Caco-2 (cell line): Measurements from ENCODE around the gene SH3BP2. TPM values are rescaled to one million over a fixed set of nuclear protein-coding genes. Genes with fewer than 3 reads are reported as not detected.

ENCODE experiments used
- Bru-seq: library from RNA; stranded (reverse); fragments of 400-500 nt; gene quantifications from one replicate; lab custom pipeline; 2021; lab: Mats Ljungman, UMichigan
- BruChase-seq, 2 experiments: library from RNA; stranded (reverse); fragments of 400-500 nt; gene quantifications; one replicate each; lab custom pipeline; 2021; lab: Mats Ljungman, UMichigan
- BruUV-seq: library from RNA; stranded (reverse); fragments of 400-500 nt; replicated peaks from 2 replicates; lab custom pipeline; 2021; lab: Mats Ljungman, UMichigan
- CTCF ChIA-PET: fragments of 300-600 bp; sonication (Branson Sonifier 250); formaldehyde crosslinking; loops from one replicate; lab custom pipeline; 2022; ENCODE audit warnings: antibody characterized with exemption; lab: Charles Lee
- POLR2A ChIA-PET: fragments of 300-600 bp; sonication (Branson Sonifier 250); formaldehyde crosslinking; loops from one replicate; lab custom pipeline; 2022; ENCODE audit warnings: antibody characterized with exemption; lab: Charles Lee
- DNase-seq, 2 experiments: peaks; one replicate each; pipeline versions ENCODE4 v3.0.0 to v3.0.0-alpha.2; 2020 to 2022
- H3K27me3 ChIP-seq: replicated peaks from 2 replicates; pipeline ENCODE4 v1.6.0; 2011; ENCODE audit warnings: low read length; ENCODE audit not compliant: control insufficient read depth, insufficient read depth
- H3K36me3 ChIP-seq: 2 replicates; pipeline ENCODE4 v1.5.1; 2011; ENCODE audit warnings: low read length; ENCODE audit not compliant: control insufficient read depth, insufficient read depth
- H3K4me1 ChIP-seq: fragments of 250-450 bp; sonication (Bioruptor Pico); 2 replicates; pipeline ENCODE4 v1.5.1; 2020; ENCODE audit warnings: mild to moderate bottlenecking
- H3K4me3 ChIP-seq: 2 replicates; pipeline ENCODE4 v1.5.1; 2011; ENCODE audit warnings: low read depth, mild to moderate bottlenecking, control low read depth, low read length
- H3K9me3 ChIP-seq: fragments of 250-450 bp; sonication (Bioruptor Pico); 2 replicates; pipeline ENCODE4 v1.5.1; 2020; ENCODE audit warnings: mild to moderate bottlenecking, moderate library complexity
- H3K27ac Mint-ChIP-seq: one replicate; pipeline ENCODE4 v1.8.0; 2022; ENCODE audit warnings: mixed read lengths; ENCODE audit not compliant: unreplicated experiment
- H3K27me3 Mint-ChIP-seq: one replicate; pipeline ENCODE4 v1.8.0; 2022; ENCODE audit warnings: mixed read lengths; ENCODE audit not compliant: insufficient read depth, unreplicated experiment
- H3K36me3 Mint-ChIP-seq: one replicate; pipeline ENCODE4 v1.8.0; 2022; ENCODE audit warnings: mild to moderate bottlenecking, mixed read lengths; ENCODE audit not compliant: insufficient read depth, unreplicated experiment
- H3K4me1 Mint-ChIP-seq: one replicate; pipeline ENCODE4 v1.8.0; 2022; ENCODE audit warnings: low read depth, mixed read lengths; ENCODE audit not compliant: unreplicated experiment
- H3K4me3 Mint-ChIP-seq: one replicate; pipeline ENCODE4 v1.8.0; 2022; ENCODE audit warnings: mild to moderate bottlenecking, moderate library complexity, mixed read lengths; ENCODE audit not compliant: unreplicated experiment
- H3K9me3 Mint-ChIP-seq: one replicate; pipeline ENCODE4 v1.8.0; 2022; ENCODE audit warnings: mixed read lengths; ENCODE audit not compliant: unreplicated experiment
- CTCF ChIP-seq, 2 experiments: fragments of 200-600 bp in 1 of 2; IDR thresholded peaks; 1 replicate in 1 of 2; 2 replicates in 1 of 2; pipeline versions ENCODE4 v1.5.1 to v1.8.0; 2011 to 2022; ENCODE audit warnings: antibody characterized with exemption in 1 of 2, control low read depth in 1 of 2, inconsistent platforms in 1 of 2, low read depth in 1 of 2, low read length in 1 of 2, mild to moderate bottlenecking in 1 of 2, moderate library complexity in 1 of 2; ENCODE audit not compliant: insufficient read depth in 1 of 2, severe bottlenecking in 1 of 2, unreplicated experiment in 1 of 2
- intact Hi-C: fragments of 100-400 bp; cut with micrococcal nuclease; formaldehyde crosslinking; loops from one replicate; pipeline ENCODE4 v1.10.0; 2022; ENCODE audit not compliant: unreplicated experiment
- long read RNA-seq: library from polyadenylated mRNA; stranded (forward); transcript quantifications from one replicate; pipeline ENCODE4 v2.0.0, GENCODE V29; 2022
- total RNA-seq: library from RNA; stranded (reverse); gene quantifications from 2 replicates; pipeline ENCODE4 v1.2.3, GENCODE V29; 2022

The SH3BP2 gene
- total RNA-seq, result 44.4 and 48.5 TPM in 2 replicates
- percentile 54 among the genes with signal in this experiment for Bru-seq, nascent RNA
- BruChase-seq, experiment 1, labeled RNA remaining after a 2-hour chase, result percentile 66 among the genes with signal in this experiment
- BruChase-seq, experiment 2, labeled RNA remaining after a 6-hour chase, result percentile 69 among the genes with signal in this experiment
- long read RNA-seq, partial matches to known transcripts, result 1 of 16 reads
- long read RNA-seq, other reads (novel, unspliced or antisense), result 10 of 16 reads

DNA sequence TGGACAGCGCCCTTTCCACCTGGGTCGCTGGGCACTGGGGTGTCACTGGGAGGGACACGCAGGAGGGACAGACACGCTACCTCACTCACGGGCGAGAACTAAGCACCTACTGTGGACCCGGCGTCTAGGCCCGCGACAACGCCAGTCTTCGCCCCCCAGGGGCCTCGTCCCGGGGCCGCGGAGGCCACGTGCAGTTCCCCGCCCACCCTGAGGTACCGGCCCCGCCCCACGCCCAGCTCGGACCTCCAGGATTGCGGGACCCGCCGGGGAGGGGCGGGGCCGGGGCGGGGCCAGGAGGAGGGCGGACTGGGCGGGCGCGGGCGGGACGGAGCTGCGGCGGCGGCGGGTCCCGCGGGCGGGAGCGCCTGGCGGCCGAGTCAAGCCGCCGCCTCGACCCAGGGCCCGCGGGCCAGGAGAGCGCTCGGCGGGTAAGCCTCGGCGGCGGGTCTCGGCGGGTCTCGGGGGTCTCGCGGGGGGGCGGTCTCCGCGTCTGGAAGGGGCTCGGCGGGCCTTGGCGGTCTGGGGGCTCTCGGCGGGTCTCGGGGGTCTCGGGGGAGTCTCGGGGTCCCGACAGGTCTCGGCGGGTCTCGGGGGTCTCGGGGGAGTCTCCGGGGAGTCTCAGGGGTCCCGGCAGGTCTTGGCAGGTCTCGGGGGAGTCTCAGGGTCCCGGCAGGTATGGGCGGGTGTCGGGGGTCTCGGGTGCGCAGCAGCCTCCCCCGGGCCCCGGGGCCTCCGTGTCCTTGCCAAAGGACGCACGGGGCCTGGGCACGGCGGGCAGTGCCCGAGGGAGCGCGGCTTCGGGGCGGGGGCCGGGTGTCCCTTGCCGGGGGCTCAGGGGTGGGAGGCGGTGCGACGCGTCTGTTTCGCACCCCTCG is at the start of gene SH3BP2:
TSS of gene SH3BP2 (plus strand) at position 375 of the 875 bp plus-strand sequence. CDS start 27,533 bp downstream, outside the sequence.
- intact Hi-C loops, result loop anchor here (1.0 kb wide), 1 partner anchor 37 kb away; the partner anchor contains the start of gene TNIP2
- H3K4me1 ChIP-seq, result peaks cover 25% of the 10 kb centered on the region
- TF ChIP-seq CTCF (IDR thresholded peaks at IDR 0.05; ENCODE audit: insufficient read depth in 1 of 2, low read depth in 1 of 2, low read length in 1 of 2, severe bottlenecking in 1 of 2, unreplicated experiment in 1 of 2), result no peak
- DNase-seq, result peak; percentile 85
- Mint-ChIP-seq H3K36me3 (peaks cover 6% of the 10 kb centered on the region), H3K9me3 (no peaks in the 10 kb centered on the region), H3K27ac (peak within 1 kb of the TSS; percentile 22), H3K4me1 (no peaks in the 10 kb centered on the region), H3K4me3 (peak within 1 kb of the TSS; percentile 71), H3K27me3 (no peaks in the 10 kb centered on the region)
- TSS peak; percentile 48 for BruUV-seq
- H3K9me3 ChIP-seq, result no peaks in the 10 kb centered on the region
- H3K4me3 ChIP-seq, result peak within 1 kb of the TSS; percentile 49
- POLR2A ChIA-PET, result interaction anchor here (0.6 kb wide), 4 partner anchors 15 to 908 kb away, joined by 3 to 4 read pairs (median 4); no protein-coding TSS in a partner anchor
- no peaks in the 10 kb centered on the region for H3K27me3 ChIP-seq
- H3K36me3 ChIP-seq, result no peaks in the 10 kb centered on the region
- CTCF ChIA-PET, result interaction anchor here (0.6 kb wide), 1 partner anchor 171 kb away, joined by 4 read pairs; the partner anchor contains the start of genes GRK4 and NOP14

DNA sequence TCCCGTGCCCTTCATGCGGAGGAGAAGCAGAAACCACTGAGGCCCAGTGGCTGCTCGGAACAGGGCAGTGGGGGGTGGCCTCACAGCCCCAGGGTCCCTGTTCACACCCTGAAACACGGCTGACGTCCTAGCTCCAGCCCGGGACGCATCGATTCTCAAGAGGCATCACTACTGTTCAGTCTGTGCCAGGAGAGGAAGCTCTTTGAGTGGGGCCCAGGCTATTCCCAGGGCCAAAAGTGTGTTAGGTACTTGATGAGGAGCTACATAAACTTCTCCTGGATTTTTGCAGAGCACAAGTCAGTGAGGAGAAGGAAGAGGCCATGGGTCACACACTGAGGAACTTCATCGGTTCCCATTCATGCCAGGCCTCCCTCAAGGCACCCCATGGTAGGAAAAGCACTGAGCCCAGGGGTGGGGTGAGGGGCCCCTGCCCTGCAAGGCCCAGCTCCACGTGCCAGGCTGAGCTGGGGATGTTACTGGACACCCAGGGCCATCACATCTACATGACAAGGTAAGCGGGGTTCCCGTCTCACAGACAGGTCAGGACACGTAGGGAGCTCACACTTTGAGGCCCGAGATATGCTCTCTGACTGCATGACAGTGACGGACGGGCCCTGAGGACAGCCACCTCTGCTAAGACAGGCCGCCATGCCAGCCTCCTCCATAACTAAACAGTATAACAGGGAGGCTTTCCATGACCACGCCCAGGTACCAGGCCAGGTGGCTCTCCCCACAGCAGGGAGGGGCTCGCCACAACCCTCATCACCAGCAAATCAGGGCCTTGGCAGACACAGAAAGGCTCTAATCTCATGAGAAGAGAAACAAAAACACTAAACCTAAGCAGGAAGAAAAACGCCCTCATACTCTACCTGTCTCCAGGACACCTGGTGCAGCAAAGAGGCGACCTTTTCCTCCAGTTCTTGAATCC is 49.1 kb upstream of the SH3BP2 start:
- Histone ChIP-seq H3K4me1 (peaks cover 19% of the 10 kb centered on the region), H3K9me3 (no peaks in the 10 kb centered on the region), H3K36me3 (no peaks in the 10 kb centered on the region; the same call in 1 of the 2 replicates), H3K4me3 (no peak overlapping the region), H3K27me3 (no peaks in the 10 kb centered on the region)
- ChIA-PET CTCF (no interaction called here), POLR2A (no interaction called here)
- Mint-ChIP-seq H3K9me3 (no peaks in the 10 kb centered on the region), H3K4me3 (no peak overlapping the region), H3K27me3 (no peaks in the 10 kb centered on the region), H3K4me1 (peaks cover 7% of the 10 kb centered on the region), H3K36me3 (peaks cover 70% of the 10 kb centered on the region), H3K27ac (peak overlapping the region; percentile 19)
- DNase-seq, result no peak
- TF ChIP-seq CTCF (IDR thresholded peaks at IDR 0.05; ENCODE audit: insufficient read depth in 1 of 2, low read depth in 1 of 2, low read length in 1 of 2, severe bottlenecking in 1 of 2, unreplicated experiment in 1 of 2), result no peak
- BruUV-seq, result no TSS peak
- intact Hi-C loops, result no loop called here
